GM12801 (cell line): ENCODE results near the gene COA8.

Source experiments
- CTCF ChIP-seq: IDR thresholded peaks from one replicate; pipeline ENCODE4 v1.5.1; 2011; ENCODE audit warnings: control low read depth; ENCODE audit not compliant: insufficient read length; ENCODE audit errors: extremely low read depth

The COA8 gene

DNA sequence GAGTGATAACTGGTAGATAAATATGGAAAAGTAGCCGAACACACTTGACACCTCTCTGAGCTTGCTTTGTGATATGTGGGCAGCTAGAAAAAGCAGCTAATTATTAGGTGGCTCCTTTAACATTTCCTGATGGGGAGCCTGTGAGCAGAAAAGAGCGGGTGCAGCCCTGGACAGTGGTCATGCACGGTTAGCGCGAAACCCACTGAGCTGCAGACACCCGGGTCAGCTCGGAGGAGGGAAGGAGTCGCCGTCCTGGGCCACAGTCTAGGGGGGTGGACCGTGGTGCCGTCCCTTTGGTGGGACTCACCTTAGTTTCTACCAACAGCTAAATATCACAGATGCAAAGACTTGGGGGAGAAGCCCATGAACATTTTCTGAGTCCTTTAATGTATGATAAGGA is 6.6 kb downstream of the COA8 start:
- no peak for TF ChIP-seq CTCF

DNA sequence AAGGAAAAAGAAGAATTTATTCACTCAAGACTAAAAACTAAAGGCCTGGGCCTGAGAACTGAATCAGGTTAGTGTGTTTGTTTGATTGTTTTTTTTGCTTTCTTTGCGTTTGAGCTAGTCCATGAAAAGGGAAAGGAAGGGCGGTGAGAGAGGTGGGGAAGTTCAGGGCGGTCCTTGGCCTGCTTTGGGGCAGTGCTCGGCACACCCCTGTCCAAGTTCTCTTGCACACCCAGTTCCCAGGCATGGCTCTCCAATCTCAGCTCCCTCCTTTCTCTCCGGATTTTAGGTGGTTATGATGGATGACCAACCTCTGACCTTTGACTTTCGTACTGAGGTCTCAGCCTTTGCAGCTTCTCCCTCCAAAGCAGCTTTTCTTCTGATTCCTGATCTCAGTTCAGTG is 11.3 kb downstream of the COA8 start:
- TF ChIP-seq CTCF, result no peak

DNA sequence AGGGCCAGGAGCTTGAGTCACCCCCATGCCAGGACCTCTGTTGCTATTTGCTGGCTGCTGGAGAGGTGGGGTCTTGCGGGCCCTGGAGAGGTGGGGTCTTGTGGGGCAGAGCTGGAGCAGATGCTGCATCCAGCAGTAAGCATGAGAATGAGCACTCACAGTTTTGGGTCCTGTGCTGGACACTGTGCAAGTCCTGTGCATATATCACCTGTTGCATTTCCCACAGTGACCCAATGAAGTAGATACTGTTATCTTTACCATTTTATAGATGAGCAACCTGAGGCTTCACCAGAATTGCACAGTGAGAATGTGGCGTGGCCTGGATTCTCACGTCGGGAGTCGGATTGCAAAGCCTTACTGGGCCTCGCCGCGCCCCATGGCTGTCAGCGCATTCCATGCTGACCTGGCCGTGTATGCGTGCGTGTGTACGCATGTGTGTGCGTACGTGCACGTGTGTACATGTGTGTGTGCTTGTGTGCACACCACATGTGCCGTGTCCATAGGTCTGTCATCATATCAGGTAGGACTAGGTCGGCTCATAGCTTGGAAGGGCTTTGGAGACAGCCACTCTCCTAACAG is 12.0 kb downstream of the COA8 start:
- no peak for TF ChIP-seq CTCF

DNA sequence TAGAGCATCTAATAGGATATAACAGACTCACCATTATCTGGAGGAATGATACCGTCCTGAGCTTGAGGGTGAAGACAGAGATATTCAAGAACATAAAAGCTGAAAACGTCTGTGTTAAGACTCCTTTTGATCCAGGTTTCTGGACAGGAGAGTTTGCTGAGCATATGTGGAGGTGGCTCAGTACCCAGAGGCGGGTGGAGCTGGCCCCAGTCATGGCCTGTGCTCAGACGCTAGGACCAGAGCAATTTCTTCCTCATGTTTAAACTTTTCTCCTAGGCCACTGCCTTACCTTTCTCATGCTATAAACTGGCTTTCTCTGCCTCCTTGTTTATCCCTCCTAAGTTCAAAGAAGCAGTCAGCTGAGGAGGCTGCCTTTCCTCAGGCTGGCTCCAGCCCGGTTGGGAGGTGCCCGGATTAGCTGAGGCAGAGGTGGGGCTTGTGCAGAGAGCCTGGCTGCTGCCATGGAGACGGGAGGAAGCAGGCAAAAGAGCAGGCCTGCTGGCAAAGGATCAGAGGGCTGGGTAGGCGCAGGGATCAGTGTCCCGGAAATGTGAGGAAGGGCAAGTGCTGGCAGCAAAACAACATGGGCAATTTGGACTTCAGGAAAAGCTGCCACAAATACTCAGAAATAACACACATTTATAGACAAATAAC is 13.7 kb downstream of the COA8 start:
- TF ChIP-seq CTCF, result no peak

DNA sequence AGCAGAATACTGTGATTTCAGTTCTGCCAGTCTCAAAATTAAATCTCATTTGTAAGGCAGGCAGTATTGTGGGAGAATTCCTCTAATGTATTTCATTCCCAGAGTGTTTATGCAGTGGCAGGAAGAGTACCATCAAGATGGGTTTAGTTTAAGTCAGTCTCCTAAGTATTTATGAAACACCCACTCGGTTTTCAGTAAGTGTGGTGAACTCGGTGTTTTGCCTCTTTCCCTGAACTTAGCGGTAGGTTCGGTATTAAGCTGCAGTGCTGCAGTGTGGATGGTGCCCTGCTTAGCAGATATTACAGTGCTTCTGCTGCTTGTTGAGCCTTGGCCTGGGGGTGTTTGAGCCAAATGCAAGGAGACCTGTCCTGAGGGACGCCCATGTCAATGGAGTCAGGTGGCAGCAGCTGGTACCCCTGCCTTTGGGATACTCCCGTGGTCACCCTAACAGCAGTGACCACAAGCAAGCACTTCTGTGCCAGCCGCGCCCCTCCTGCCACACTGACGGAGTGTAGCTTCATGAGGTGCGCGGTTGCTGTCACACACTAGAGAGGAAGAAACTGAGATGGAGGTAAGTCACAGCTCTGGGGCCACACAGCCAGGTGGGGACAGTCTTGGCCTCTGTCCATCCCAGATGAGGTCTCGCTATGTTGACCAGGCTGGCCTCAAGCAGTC is 15.8 kb downstream of the COA8 start:
- no peak for TF ChIP-seq CTCF

DNA sequence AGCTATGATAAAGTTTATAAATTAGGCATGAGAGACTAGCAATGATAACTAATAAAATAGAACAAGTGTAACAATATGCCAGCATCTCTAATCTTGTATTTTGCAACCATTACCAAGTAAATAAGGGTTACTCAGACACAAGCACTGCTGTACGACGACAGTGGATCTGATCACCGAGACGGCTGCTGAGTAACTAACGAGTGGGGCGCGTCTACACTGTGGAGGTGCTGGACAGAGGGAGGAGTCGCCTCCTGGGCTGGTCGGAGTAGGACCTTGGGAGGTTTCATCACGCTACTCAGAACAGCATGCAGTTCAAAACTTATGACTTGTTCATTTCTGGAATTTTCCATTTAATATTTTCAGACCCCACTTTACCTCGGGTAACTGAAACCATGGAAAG is 18.4 kb downstream of the COA8 start:
- TF ChIP-seq CTCF, result no peak

GRCh38 chr14:103581954-103582703 is 19.4 kb downstream of the COA8 start:
- no peak for TF ChIP-seq CTCF
